DMS 273 (cell line): ENCODE measurements around the gene SLC23A2.

ENCODE experiments used
- DNase-seq: peaks from one replicate; lab custom pipeline; 2025; ENCODE audit not compliant: unreplicated experiment; lab: John Stamatoyannopoulos, UW

SLC23A2 gene

DNA sequence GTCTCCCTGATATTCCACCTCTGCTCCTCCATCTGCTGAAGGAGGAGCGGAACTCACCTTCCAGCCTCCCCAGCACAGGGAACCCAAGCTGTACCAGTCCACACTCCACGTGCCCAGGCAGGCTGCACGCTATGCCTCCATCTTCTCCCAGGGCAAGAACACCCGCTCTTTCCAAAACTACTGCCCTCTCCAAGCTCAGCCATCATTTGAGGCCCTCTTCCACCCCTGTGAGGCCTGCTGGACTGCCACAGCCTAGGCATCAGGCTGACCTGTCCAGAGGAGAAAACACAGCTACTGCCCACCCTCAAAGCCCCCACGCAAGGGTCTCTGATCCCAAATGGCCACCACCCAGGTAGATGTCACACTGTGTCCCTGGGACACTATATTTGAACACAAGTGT is 179.7 kb downstream of the SLC23A2 start:
- no peak for DNase-seq

DNA sequence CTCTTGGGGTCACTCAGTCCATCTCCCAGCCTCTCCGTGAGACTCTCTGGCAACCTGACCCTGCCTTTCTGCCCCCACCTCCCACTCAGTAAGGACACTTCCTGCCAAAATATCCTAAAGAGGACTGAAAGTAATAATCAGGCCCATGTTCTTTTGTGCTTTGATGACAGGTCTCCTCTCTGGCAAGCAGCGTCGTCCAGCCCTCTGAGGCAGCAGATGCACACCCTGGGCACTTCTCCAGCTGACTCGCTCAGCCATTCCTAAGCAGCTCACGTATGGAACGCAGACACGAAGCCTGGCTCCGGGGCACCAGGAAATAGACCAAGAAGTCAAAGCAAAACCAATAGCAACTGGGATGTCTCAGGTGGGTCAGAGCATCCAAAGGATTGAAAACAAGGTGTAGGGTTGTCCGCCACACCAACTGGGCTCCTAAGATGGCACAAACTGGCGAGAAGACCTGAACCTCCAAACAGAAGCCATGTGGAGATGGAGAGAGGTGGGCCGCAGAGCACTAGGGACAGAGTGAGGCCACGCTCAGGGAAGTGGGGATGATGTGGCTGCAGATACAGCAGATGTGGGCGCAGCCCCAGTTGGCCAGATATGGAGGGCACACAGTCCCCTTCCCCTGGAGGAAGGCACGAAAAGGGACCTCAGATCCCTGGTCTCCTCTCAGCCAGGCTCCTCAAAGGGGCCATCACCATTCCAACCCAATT is 180.3 kb downstream of the SLC23A2 start:
- peak; percentile 86 for DNase-seq

DNA sequence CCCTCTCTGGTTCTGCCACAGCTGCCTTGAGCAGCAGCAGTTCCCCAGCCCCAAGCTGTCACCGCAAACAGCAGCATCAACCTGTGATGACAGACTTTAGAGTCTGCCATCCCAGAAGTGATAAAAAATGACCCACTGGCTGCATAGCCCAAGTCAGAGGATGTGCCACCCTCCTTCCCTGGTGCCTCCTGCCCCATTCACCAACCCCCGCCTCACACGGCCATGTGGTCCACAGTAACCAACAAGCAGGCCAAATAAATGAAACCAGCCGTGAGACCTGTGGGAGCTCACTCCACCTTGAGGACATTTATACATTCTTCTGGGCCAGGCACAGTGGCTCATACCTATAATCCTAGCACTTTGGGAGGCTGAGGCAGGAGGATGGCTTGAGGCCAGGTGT is 181.4 kb downstream of the SLC23A2 start:
- no peak for DNase-seq

DNA sequence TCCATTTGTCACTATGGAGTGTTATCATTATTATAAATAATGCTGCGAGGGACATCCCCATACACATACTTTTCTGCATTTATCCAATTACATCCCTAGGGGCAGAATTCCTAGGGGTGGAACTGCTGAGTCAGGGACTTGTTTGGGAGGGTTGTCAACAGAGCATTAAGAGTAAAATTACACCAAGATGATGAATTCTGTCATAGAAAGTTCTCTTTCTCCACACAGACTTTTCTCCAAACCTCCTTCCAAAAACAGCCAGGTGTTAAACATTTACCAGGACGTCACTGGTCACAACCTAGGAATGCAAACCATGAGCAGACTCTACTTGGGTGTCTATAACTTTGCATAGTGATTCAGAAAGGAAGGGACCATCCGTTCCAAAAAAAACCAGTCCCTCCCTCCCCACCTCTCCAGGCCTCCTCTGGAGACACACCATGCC is 184.1 kb downstream of the SLC23A2 start:
- peak; percentile 11 for DNase-seq

DNA sequence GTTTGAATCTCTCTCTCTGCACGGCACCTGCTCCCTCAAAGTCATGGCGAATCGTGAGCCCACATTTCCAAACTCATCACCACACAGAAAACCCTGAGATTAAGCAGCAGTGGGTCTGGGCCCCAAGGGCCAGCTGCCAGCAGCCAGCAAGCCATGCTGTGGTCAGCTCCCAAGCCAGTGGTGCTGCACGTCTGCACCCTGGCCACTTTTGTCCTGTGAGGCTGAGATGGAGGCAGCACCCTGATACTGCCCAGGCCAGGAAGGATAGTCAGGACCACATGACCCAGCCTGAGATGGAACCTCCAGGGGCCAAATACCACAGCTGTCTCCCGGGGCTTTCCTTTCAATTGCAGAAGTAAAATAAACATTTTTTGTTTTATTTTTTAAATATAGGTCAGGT is 185.7 kb downstream of the SLC23A2 start:
- DNase-seq: no peak

DNA sequence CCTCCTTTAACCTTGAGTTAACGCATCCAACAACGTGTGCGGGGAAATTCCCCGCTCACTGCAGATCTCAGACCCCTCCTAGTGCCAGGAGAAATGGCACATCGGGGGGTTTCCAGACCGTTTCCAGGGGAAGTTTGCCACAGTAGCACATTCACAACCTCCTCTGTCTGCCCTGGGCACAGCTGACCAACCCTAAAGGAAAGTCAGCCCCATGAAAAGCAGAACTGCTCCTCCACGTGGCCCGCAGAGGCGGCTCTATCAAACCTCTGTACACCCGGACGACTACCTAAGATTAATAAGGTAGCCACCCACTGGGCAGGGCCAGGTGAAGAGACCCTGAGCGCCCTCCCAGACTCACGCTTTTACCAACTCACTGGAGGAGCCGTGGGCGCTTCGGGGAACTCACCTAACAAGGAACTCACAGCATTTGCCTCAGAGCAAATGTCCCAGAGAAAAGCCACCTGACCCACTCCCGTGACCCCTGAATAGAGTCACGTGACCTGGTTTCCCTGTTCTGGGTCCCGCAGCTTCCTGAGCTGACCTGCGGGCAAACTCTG is 186.5 kb downstream of the SLC23A2 start:
- DNase-seq: no peak

DNA sequence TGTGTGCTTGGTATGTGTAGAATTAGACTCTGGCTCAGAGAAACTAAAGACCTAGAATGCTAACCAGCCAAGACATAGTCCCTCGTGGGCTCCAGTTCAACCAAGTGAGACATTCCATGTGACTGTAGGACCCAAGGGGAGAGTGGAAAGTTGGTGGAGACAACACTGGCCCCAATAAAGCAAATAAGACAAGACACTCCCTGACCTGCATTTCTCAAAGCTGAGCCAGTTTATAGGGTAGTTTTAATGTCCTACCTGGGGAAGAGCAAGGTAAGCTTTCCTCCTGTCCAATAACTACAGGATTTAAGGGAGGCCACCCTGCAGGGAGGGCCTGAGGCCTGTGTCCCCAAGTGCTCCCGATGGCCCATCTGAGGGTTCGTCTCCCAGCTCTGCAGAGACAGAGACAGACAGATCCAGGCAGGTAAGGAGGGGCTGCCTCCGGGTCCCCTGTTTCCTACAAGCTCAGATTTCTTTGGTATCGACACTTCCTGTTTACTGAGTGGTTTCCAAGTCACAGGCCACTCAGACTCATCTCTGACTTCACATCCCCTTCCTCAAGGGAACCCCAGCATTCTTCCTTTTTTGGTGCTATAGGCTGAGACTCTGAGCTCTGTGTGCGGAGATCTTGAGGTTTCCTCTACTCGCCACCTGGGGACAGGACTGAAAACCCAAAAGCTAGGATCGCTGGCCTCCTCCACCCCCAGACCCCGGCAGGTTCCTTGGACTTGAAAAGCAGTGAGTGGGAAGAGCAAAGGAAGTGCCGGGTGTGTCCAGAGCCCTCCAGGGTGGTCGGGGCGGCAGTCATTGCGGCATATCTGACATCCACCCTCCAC is 187.2 kb downstream of the SLC23A2 start:
- DNase-seq: no peak

DNA sequence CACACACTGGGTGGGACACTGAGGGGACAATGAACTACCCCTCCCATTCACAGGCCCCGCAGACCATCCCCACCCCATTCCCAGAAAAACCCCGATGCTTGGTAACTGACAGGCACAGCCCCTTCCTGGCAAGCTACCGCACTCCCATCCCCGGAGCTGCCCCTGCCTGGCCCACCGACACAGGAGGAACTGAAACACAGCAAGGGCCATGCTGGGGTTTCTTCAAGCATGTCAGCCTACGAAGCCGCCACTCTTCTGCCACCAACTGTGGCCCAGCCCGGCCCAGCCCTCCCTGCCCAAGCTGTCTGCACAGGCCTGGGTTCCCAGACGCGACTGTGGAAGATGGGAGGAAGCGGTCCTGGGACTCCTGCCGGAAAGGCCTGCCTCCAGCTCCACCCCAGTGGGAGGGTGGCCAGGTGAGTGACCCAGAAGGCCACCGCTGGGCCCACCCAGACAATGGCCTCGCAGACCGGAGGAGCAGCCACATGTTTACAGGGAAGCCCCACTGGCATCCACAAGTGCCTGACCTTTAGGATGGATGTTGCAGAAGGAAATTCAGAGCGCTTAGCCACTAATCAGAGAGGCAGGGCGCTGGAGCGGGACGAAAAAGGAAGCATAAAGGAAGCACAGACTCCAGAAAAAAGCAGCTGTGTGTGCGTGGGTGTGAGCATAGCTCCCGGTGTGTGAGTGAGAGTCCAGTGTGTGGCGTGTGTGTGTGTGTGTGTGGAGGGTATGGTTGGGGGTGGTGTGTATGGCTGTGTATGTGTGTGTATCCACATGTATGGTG is 188.0 kb downstream of the SLC23A2 start:
- DNase-seq: no peak

DNA sequence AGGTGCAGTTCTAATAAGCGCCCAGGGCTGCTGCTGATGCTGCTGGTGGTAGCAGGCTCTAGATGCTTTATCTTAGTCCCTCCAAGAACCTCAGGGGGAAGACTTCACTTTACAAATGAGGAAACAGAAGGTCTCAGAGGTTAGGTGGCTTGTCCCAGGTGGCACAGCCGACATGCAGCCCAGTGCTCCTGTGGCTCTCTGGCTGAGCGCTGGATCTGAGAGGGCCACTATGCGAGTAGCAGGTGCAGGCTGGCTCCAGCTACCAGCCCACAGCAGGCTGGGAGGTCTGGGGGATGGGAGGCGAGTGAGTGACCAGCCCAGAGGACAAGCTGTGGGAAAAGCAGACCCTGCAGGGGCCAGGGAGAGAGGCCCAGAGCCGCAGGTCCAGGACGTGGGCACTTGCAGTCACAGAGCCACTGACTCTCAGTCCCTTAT is 188.7 kb downstream of the SLC23A2 start:
- DNase-seq: no peak

DNA sequence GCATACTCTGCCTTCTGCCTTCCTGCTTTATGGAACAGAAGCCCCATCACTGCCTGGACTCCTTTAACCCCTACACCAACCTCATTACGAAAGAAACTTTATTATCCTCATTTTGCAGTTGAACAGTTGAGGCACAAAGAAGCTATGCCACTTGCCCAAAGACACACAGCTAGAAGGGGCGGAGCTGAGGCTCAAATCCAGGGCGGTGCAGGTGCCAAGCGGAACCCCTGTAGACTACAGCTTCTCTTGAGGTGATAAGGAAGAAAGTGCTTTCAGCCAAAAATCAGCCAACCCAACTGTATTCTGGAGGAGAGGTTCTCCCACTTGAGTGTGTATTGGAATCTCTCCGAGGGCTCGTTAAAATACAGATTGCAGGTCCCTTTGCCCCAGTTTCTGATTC is 189.1 kb downstream of the SLC23A2 start:
- DNase-seq: no peak

DNA sequence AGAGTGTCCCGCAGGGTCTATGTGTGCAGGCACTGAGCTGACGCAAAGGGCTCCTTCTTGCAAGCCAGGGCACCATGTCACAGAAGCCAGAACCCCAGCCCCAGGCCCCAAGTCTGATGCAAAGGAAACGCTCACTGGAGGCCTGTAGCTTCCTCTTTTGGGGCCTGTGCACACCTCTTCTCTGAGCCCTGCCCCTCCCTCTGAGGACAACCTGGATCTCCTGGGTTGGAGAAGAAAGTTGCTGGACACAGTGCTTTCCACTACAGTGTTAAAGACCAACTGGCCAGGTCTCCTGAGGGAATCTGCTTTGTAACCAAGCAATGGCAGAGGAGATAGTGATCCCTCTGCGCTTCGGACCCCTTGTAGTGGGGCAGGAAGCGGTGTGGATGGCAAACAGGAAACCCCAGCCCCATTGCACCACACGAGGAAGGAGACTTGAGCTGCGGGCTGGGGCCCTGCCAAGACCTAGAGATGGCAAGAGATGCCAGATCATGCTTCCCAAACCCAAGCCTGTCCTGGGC is 189.6 kb downstream of the SLC23A2 start:
- DNase-seq: no peak

DNA sequence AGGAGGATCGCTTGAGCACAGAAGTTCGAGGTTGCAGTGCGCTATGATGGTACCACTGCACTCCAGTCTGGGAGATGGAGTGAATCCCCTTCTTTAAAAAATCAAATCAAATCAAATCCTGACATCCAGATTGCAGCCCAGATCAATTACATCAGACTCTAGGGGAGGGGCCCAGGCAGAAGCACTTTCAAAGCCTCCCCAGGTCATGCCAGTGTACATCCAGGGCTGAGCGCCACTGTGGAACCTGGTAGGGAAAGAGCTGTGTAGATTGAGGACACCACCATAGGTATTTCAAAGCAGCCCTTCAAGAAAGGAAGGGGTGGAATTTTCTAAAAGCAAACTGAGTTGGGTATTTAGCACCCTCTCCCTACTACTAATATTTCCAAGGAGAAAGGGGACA is 190.1 kb downstream of the SLC23A2 start:
- DNase-seq: no peak

DNA sequence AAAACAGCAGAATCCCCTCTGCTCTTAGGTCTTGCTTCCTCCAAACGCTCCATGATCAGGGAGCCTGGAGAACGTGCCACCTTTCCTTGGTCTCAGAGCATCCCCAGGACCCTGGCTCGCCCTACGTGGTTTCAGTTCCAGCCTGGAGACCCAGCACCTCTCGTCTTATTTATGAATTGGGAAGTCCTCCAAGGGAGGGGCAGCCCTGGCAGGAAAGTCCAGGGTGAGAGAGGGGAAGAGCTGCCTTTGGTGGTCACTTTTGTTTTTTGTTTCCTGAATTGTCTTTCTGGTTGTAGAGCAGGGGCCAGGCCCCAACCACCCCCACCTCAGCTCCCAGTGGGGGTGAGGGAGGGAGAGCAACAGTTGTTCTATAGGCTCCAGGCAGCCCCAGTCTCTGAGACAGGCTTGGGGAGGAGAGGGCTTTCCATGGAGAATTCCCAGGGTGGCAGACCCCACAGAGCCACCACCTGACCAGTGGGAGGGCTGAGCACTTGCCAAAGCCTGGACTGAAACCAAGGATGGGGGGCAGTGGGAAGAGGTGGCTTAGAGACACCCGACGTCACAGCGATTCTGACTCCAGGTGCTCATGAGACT is 190.8 kb downstream of the SLC23A2 start:
- DNase-seq: no peak

DNA sequence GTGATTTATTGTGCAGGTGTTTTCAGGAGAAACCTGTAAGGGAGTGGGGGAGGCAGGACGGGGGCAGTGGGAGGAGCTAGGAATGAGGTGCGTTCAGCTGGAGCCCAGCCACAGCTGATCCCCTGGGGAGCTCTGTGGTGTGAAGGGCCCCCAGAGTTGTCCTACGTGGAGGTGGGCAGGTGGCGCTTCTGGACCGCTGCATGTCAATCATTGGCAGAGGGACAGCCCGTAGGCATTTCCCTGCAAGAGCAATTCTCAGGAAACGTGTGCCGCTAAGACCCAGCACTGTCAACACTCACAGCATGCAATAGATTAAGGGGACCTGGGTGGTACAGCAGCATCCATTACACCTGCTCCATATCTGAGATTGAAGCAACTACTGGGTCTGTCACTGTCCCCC is 191.6 kb downstream of the SLC23A2 start:
- no peak for DNase-seq

DNA sequence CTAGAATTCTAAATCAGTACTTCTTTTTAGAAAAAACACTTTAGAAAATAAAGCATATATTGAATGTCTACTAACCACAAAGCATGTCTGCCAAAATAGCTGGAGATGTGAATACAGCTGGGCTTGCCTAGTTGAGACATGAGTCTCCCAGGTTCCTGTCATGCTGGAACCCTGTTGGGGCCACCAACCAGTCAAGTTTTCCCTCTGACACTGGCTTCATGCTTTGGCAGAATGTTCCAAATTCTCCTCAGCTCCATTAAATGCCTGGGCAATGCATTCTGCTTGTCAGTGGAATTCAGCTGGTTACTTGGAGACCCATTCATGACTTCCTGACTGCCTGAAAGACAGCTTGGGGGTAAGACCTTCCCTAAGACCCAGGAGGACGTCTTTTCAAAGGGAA is 192.4 kb downstream of the SLC23A2 start:
- DNase-seq: no peak

DNA sequence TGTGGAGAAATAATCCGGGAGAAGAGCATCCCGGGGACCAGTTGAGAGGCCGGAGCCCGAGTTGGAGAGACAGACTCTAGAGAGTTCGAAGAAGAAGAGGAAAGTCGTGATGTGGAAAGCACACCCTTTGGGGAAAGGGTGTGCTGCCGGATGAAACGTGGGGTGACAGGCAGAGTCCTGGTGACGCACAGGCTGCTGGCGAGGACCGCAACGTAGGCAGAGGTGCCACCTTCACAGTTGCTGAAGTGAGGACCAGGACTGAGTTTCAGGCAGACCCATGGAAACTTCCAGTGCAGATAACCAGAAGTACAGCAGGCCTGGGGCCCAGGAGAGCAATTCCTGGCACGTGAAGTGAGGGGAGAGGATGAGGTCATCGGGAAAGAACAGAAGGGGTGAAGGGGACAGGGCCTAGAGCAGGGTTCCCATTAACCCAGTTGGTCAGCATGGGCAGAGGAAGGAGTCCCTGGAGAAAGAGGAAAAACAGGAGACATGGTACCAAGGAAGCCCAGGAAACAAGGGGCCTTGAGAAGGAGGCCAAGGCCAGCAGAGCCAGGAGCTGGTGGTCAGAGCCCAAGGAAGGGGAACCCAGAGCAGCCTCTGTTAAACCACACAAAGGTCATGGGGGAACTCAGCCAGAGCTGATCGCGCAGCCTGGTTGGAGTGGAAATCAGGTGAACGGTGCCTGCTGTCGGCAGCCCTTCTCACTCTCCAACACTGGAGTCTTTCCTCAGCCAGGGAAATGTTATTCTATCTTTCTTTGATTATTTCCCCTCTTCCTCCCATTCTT is 195.5 kb downstream of the SLC23A2 start:
- no peak for DNase-seq

DNA sequence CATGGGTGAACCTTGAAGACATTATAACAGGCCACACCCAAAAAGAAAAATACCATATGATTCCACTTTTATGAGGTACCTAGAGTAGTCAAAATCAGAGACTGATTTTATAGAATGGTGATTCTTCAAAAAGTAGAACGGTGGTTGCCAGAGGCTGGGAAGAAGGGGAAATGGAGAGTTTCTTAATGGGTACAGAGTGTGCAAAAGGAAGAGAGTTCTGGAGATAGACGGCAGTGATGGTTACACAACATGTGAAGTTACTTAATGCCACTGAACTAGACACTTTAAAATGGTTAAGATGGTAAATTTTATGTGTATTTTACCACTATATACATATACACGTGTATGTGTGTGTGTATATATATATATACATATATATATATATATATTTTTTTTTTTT is 198.8 kb downstream of the SLC23A2 start:
- no peak for DNase-seq
